ENCODE results near the gene PEX26. TPM values are rescaled to one million over a fixed set of nuclear protein-coding genes. Genes with fewer than 3 reads are reported as not detected.

The PEX26 gene
- total and polyA plus RNA-seq, 2 donors (not counting 1 experiment from before 2014, with no cell fraction given), result 10.9 to 33.4 TPM

GRCh38 chr22:18100781-18101180 lies 23.0 kb downstream of the PEX26 start:
- Histone ChIP-seq H3K4me2 (replicated peaks; ENCODE audit: low read depth, low read length, poor library complexity, severe bottlenecking) (no peak overlapping the region), H3K4me1 (ENCODE audit: control insufficient read depth in 2 of 2, insufficient read depth in 2 of 2, low read length in 2 of 2) (peaks cover 0 to 12% of the 10 kb centered on the region in 2 donors), H4K20me1 (ENCODE audit: control insufficient read depth, insufficient read depth, low read length, poor library complexity, severe bottlenecking) (no peaks in the 10 kb centered on the region), H3K79me2 (ENCODE audit: control insufficient read depth, insufficient read depth, low read length) (no peaks in the 10 kb centered on the region), H3K9ac (ENCODE audit: low read length) (no peak overlapping the region), H3K36me3 (replicated peaks in 1 of 2; ENCODE audit: control extremely low read depth in 1 of 2, control insufficient read depth in 1 of 2, extremely low read depth in 1 of 2, insufficient read depth in 2 of 2, low read length in 1 of 2) (peaks cover 2 to 3% of the 10 kb centered on the region in 2 experiments), H3K4me3 (ENCODE audit: control extremely low read depth in 1 of 5, extremely low read depth in 1 of 5, insufficient read depth in 1 of 5, low read depth in 2 of 5, low read length in 4 of 5) (no peak overlapping the region), H3K27me3 (replicated peaks in 1 of 4; ENCODE audit: control extremely low read depth in 1 of 4, control insufficient read depth in 3 of 4, insufficient read depth in 4 of 4, low read length in 3 of 4) (no peaks in the 10 kb centered on the region), H3K9me3 (ENCODE audit: control extremely low read depth in 1 of 3, control insufficient read depth in 2 of 3, insufficient read depth in 1 of 3, low read length in 2 of 3) (peaks cover 0 to 2% (median 2%) of the 10 kb centered on the region in 3 donors), H3K27ac (ENCODE audit: low read length in 2 of 2) (no peak overlapping the region), H2AFZ (ENCODE audit: insufficient read depth, low read depth, low read length, poor library complexity, severe bottlenecking) (no peak overlapping the region)
- WGBS (ENCODE audit: insufficient coverage), result no CpG with 5 or more reads among the region's 3 CpGs
- POLR2A ChIA-PET, result interaction anchor here (0.6 kb wide), 1 partner anchor 715 kb away, joined by 4 read pairs; no protein-coding TSS in a partner anchor
- DNase-seq (no peak), ATAC-seq (ENCODE audit: low read depth) (no peak)
- intact Hi-C loops (cut with micrococcal nuclease), result no loop called here
- Mint-ChIP-seq H3K4me3 (no peak overlapping the region), H3K4me1 (peaks cover 17% of the 10 kb centered on the region), H3K9me3 (ENCODE audit: insufficient read depth) (no peaks in the 10 kb centered on the region), H3K27me3 (no peaks in the 10 kb centered on the region), H3K27ac (no peak overlapping the region)
- CTCF ChIA-PET, result interaction anchor here (0.7 to 1.7 kb wide), 2 partner anchors 255 to 271 kb away, joined by 3 to 5 read pairs; no protein-coding TSS in a partner anchor
- TF ChIP-seq EZH2 (IDR thresholded peaks at IDR 0.05; ENCODE audit: borderline replicate concordance, insufficient read depth, low read depth, low read length, poor library complexity, severe bottlenecking), result no peak
- no peak for TF ChIP-seq CTCF (IDR thresholded peaks at IDR 0.05)

- Mint-ChIP-seq H3K9me3 (ENCODE audit: insufficient read depth) (no peaks in the 10 kb centered on the region), H3K4me3 (no peak overlapping the region), H3K27ac (no peak overlapping the region), H3K4me1 (peaks cover 13% of the 10 kb centered on the region), H3K27me3 (no peaks in the 10 kb centered on the region)
- no peaks in the 10 kb centered on the region for H3K27me3 ChIP-seq (replicated peaks in 1 of 4; ENCODE audit: control extremely low read depth in 1 of 4, control insufficient read depth in 3 of 4, insufficient read depth in 4 of 4, low read length in 3 of 4)
- H3K27ac ChIP-seq (ENCODE audit: low read length in 2 of 2), result no peak overlapping the region
- H3K36me3 ChIP-seq (replicated peaks in 1 of 2; ENCODE audit: control extremely low read depth in 1 of 2, control insufficient read depth in 1 of 2, extremely low read depth in 1 of 2, insufficient read depth in 2 of 2, low read length in 1 of 2), result peaks cover 2 to 3% of the 10 kb centered on the region in 2 experiments
- H3K4me2 ChIP-seq (replicated peaks; ENCODE audit: low read depth, low read length, poor library complexity, severe bottlenecking), result no peak overlapping the region
- ATAC-seq (ENCODE audit: low read depth) (no peak), DNase-seq (no peak)
- no peak overlapping the region for H3K9ac ChIP-seq (ENCODE audit: low read length)
- H3K4me1 ChIP-seq (ENCODE audit: control insufficient read depth in 2 of 2, insufficient read depth in 2 of 2, low read length in 2 of 2), result peaks cover 0 to 12% of the 10 kb centered on the region in 2 donors
- peaks cover 0 to 9% (median 6%) of the 10 kb centered on the region in 3 donors for H3K9me3 ChIP-seq (ENCODE audit: control extremely low read depth in 1 of 3, control insufficient read depth in 2 of 3, insufficient read depth in 1 of 3, low read length in 2 of 3)
- TF ChIP-seq EZH2 (IDR thresholded peaks at IDR 0.05; ENCODE audit: borderline replicate concordance, insufficient read depth, low read depth, low read length, poor library complexity, severe bottlenecking) (no peak), CTCF (IDR thresholded peaks at IDR 0.05) (no peak)
- H2AFZ ChIP-seq (ENCODE audit: insufficient read depth, low read depth, low read length, poor library complexity, severe bottlenecking), result no peak overlapping the region
- H3K79me2 ChIP-seq (ENCODE audit: control insufficient read depth, insufficient read depth, low read length), result no peaks in the 10 kb centered on the region
- intact Hi-C loops (cut with micrococcal nuclease), result no loop called here
- ChIA-PET CTCF (interaction anchor here (0.7 to 1.7 kb wide), 2 partner anchors 255 to 272 kb away, joined by 3 to 5 read pairs; no protein-coding TSS in a partner anchor), POLR2A (no interaction called here)
- no peaks in the 10 kb centered on the region for H4K20me1 ChIP-seq (ENCODE audit: control insufficient read depth, insufficient read depth, low read length, poor library complexity, severe bottlenecking)
- H3K4me3 ChIP-seq (ENCODE audit: control extremely low read depth in 1 of 5, extremely low read depth in 1 of 5, insufficient read depth in 1 of 5, low read depth in 2 of 5, low read length in 4 of 5), result no peak overlapping the region
- 93% methylated on average over 3 of the region's 4 CpGs for WGBS (ENCODE audit: insufficient coverage)
These were observed 23.7 kb downstream of the PEX26 start for GRCh38 chr22:18101536-18101935.

Data from B cell (primary cell).